Measurements from ENCODE around the gene RAB44. TPM values are rescaled to one million over a fixed set of nuclear protein-coding genes. Genes with fewer than 3 reads are reported as not detected.

The RAB44 gene
- total RNA-seq, 6 experiments from 2014 or later: 0.05 to 0.07 (median 0.07) TPM; not detected in 3

DNA sequence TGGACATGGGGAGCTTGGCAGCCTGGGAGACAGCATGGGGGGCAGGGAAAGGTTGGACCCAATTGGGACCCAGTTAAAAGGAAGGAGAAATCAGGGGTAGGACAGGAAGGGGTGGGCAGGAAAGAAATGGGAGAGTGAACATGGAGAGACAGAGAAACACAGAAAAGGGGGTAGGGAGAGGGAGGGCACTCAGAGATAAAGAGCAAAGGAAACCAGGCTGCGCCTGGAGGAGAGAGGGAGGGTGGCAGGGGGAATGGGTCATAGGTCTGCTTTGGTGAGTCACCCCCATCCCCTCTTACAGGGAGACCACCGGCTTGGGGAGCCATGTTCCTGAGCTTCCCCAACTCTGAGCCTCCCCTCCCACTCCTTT lies 46.7 kb downstream of the RAB44 start:
- TF ChIP-seq, protein P1, sequence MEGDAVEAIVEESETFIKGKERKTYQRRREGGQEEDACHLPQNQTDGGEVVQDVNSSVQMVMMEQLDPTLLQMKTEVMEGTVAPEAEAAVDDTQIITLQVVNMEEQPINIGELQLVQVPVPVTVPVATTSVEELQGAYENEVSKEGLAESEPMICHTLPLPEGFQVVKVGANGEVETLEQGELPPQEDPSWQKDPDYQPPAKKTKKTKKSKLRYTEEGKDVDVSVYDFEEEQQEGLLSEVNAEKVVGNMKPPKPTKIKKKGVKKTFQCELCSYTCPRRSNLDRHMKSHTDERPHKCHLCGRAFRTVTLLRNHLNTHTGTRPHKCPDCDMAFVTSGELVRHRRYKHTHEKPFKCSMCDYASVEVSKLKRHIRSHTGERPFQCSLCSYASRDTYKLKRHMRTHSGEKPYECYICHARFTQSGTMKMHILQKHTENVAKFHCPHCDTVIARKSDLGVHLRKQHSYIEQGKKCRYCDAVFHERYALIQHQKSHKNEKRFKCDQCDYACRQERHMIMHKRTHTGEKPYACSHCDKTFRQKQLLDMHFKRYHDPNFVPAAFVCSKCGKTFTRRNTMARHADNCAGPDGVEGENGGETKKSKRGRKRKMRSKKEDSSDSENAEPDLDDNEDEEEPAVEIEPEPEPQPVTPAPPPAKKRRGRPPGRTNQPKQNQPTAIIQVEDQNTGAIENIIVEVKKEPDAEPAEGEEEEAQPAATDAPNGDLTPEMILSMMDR (IDR thresholded peaks at IDR 0.05): no peak
- no peak for TF ChIP-seq POLR2A (IDR thresholded peaks at IDR 0.05)
- Histone ChIP-seq H3K36me3 (no peaks in the 10 kb centered on the region), H3K4me3 (no peak overlapping the region), H3K27ac (no peak overlapping the region), H3K4me1 (no peaks in the 10 kb centered on the region), H3K27me3 (no peaks in the 10 kb centered on the region), H3K9me3 (no peaks in the 10 kb centered on the region)
- DNase-seq (no peak), ATAC-seq (no peak)
- 50% methylated on average over 1 of the region's 2 CpGs for WGBS (ENCODE audit: insufficient coverage, low coverage, low lambda C conversion rate, missing lambda C conversion rate)
- intact Hi-C loops (cut with DNase I): no loop called here

- intact Hi-C loops (cut with DNase I): no loop called here
- no peak overlapping the region for H3K4me3 ChIP-seq
- TF ChIP-seq POLR2A (IDR thresholded peaks at IDR 0.05): no peak
- TF ChIP-seq, protein P1 (IDR thresholded peaks at IDR 0.05): no peak
- no peaks in the 10 kb centered on the region for H3K27me3 ChIP-seq
- ATAC-seq: no peak
- H3K27ac ChIP-seq: no peak overlapping the region
- WGBS (ENCODE audit: insufficient coverage, low coverage, low lambda C conversion rate, missing lambda C conversion rate): no CpG with 5 or more reads among the region's 12 CpGs
- no peak for DNase-seq
- H3K9me3 ChIP-seq: no peaks in the 10 kb centered on the region
- H3K4me1 ChIP-seq: no peaks in the 10 kb centered on the region
- H3K36me3 ChIP-seq: no peaks in the 10 kb centered on the region
These were observed 47.7 kb downstream of the RAB44 start for GRCh38 chr6:36745283-36745682.

DNA sequence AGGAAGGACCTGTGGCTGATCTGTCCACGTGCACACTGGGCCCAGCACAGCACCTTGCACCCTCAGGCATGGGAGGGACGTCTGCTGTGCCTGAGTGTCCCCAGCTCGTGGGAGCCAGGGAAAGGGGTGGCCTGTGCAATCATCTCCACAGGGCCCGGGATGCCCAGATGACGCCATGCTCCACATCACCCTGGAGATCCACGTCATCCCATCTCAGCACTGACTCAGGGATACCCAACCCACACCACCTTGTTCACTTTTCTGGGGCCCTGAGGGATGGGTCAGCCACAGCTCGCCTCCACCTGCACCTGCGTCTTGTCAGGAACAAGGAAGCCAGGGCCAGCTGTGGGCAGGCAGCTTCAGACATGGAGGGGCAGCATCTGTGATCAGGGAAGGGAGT lies 48.2 kb downstream of the RAB44 start:
- Histone ChIP-seq H3K4me3 (no peak overlapping the region), H3K4me1 (no peaks in the 10 kb centered on the region), H3K27ac (no peak overlapping the region), H3K9me3 (no peaks in the 10 kb centered on the region), H3K36me3 (no peaks in the 10 kb centered on the region), H3K27me3 (no peaks in the 10 kb centered on the region)
- ATAC-seq: no peak
- no peak for DNase-seq
- intact Hi-C loops (cut with DNase I): no loop called here
- WGBS (ENCODE audit: insufficient coverage, low coverage, low lambda C conversion rate, missing lambda C conversion rate): no CpG with 5 or more reads among the region's 8 CpGs
- TF ChIP-seq POLR2A (IDR thresholded peaks at IDR 0.05): no peak
- TF ChIP-seq, protein P1 (IDR thresholded peaks at IDR 0.05): no peak

DNA sequence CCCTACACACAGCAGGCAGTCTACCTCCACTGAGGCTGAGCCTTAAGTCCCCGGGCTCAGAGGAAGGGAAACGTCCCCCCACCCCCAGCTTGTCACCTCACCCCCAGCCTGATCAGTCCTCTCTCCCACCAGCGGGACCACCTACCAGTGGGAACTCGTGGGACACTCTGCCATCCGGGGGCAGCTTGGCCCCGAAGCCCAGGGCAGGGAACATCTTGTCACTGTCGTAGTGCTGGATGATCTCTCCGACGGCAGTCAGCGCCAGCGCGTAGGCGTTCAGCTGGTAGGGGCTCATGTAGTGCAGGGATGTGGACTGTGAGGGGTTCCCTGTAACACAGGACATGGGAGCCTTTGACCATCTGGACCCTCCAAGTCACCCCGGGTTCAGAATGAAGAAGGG lies 48.6 kb downstream of the RAB44 start:
- Histone ChIP-seq H3K27me3 (no peaks in the 10 kb centered on the region), H3K4me1 (no peaks in the 10 kb centered on the region), H3K27ac (no peak overlapping the region), H3K36me3 (no peaks in the 10 kb centered on the region), H3K9me3 (no peaks in the 10 kb centered on the region), H3K4me3 (no peak overlapping the region)
- DNase-seq: no peak
- intact Hi-C loops (cut with DNase I): no loop called here
- no peak for ATAC-seq
- no peak for TF ChIP-seq POLR2A (IDR thresholded peaks at IDR 0.05)
- TF ChIP-seq, protein P1 (IDR thresholded peaks at IDR 0.05): no peak
- WGBS (ENCODE audit: insufficient coverage, low coverage, low lambda C conversion rate, missing lambda C conversion rate): 48% methylated on average over 3 of the region's 14 CpGs

Measured in right lobe of liver (tissue), 6 donors.